Measurements from ENCODE around the gene TRAT1.

DNA sequence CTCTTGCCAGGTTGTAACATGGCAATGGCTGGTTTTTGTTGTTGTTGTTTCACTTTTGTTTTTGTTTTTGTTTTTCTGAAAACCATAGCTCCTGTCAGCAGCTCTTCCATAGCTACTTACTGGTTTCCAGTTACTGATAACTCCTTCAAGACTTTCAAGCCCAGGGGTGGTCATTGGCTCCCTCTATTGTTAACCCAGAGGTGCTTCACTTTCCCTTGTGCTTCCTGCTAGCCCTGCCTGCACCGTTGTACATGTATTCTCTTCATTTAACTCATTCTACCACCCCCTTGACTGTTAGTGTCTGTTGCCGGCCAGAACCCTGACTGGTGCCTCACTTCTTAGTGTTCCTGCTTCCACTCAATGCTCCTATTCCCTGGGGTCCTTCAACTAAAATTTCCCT is 4.2 kb upstream of the TRAT1 start:
- no peak for TF ChIP-seq POLR2AphosphoS5 (IDR thresholded peaks at IDR 0.05; ENCODE audit: low read depth, low read length)
- TF ChIP-seq, protein P1, sequence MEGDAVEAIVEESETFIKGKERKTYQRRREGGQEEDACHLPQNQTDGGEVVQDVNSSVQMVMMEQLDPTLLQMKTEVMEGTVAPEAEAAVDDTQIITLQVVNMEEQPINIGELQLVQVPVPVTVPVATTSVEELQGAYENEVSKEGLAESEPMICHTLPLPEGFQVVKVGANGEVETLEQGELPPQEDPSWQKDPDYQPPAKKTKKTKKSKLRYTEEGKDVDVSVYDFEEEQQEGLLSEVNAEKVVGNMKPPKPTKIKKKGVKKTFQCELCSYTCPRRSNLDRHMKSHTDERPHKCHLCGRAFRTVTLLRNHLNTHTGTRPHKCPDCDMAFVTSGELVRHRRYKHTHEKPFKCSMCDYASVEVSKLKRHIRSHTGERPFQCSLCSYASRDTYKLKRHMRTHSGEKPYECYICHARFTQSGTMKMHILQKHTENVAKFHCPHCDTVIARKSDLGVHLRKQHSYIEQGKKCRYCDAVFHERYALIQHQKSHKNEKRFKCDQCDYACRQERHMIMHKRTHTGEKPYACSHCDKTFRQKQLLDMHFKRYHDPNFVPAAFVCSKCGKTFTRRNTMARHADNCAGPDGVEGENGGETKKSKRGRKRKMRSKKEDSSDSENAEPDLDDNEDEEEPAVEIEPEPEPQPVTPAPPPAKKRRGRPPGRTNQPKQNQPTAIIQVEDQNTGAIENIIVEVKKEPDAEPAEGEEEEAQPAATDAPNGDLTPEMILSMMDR (IDR thresholded peaks at IDR 0.05), result peak; percentile 71

Measured in Panc1 (cell line).